B cell (primary cell): ENCODE data around the gene PLA2G5. TPM values are rescaled to one million over a fixed set of nuclear protein-coding genes. Genes with fewer than 3 reads are reported as not detected.

ENCODE experiments used
- ATAC-seq: fragments of 200-7000 bp; cut with Tn5 transposase; one replicate; pipeline ENCODE4 v1.10.0; 2021; ENCODE audit warnings: low read depth, mild to moderate bottlenecking, moderate number of reproducible peaks, moderate library complexity
- CTCF ChIA-PET: fragments of 350-600 bp; sonication (Branson Sonifier 250); formaldehyde crosslinking; loops from one replicate; lab custom pipeline; 2021; ENCODE audit warnings: antibody characterized with exemption, inconsistent platforms; lab: Charles Lee
- POLR2A ChIA-PET: fragments of 350-600 bp; sonication (Branson Sonifier 250); formaldehyde crosslinking; loops from one replicate; lab custom pipeline; 2021; ENCODE audit warnings: antibody characterized with exemption; lab: Charles Lee
- DNase-seq: peaks from one replicate; pipeline ENCODE4 v3.0.0; 2013
- H2AFZ ChIP-seq: 2 replicates; pipeline ENCODE4 v1.6.1; 2012; ENCODE audit warnings: mild to moderate bottlenecking, low read depth, low read length; ENCODE audit not compliant: insufficient read depth, poor library complexity, severe bottlenecking
- H3K27ac ChIP-seq, 2 donors: 1 replicate in 1 of 2; 2 replicates in 1 of 2; pipeline ENCODE4 v1.5.1; 2012 to 2013; ENCODE audit warnings: low read length in 2 of 2, mild to moderate bottlenecking in 2 of 2, moderate library complexity in 1 of 2
- H3K27me3 ChIP-seq, 4 experiments: fragments of 200-600 bp in 1 of 4; sonication (generic) in 1 of 4; replicated peaks in 1 of 4; 1 replicate in 2 of 4; 2 replicates in 2 of 4; pipeline versions ENCODE4 v1.6.1 to v1.7.0; 2013 to 2016; ENCODE audit warnings: low read length in 3 of 4, mild to moderate bottlenecking in 2 of 4, mixed read lengths in 1 of 4, moderate library complexity in 1 of 4; ENCODE audit not compliant: insufficient read depth in 4 of 4, control insufficient read depth in 3 of 4; ENCODE audit errors: control extremely low read depth in 1 of 4
- H3K36me3 ChIP-seq, 2 experiments: replicated peaks in 1 of 2; 1 replicate in 1 of 2; 2 replicates in 1 of 2; pipeline versions ENCODE4 v1.6.1 to v1.7.1; 2013; ENCODE audit warnings: low read length in 1 of 2; ENCODE audit not compliant: insufficient read depth in 2 of 2, control insufficient read depth in 1 of 2; ENCODE audit errors: control extremely low read depth in 1 of 2, extremely low read depth in 1 of 2
- H3K4me1 ChIP-seq, 2 donors: fragments of 200-600 bp in 1 of 2; sonication (generic) in 1 of 2; 1 replicate in 1 of 2; 2 replicates in 1 of 2; pipeline versions ENCODE4 v1.5.1 to v1.6.1; 2013 to 2017; ENCODE audit warnings: low read length in 2 of 2; ENCODE audit not compliant: control insufficient read depth in 2 of 2, insufficient read depth in 2 of 2
- H3K4me2 ChIP-seq: replicated peaks from 2 replicates; pipeline ENCODE3; 2012; ENCODE audit warnings: mild to moderate bottlenecking, low read depth, low read length; ENCODE audit not compliant: poor library complexity, severe bottlenecking
- H3K4me3 ChIP-seq, 5 experiments: fragments of 200-600 bp in 1 of 5; sonication (generic) in 1 of 5; 1 replicate in 3 of 5; 2 replicates in 2 of 5; pipeline versions ENCODE4 v1.5.1 to v1.7.0; 2011 to 2016; ENCODE audit warnings: low read length in 4 of 5, mild to moderate bottlenecking in 4 of 5, low read depth in 2 of 5, control low read depth in 1 of 5, moderate library complexity in 1 of 5; ENCODE audit not compliant: insufficient read depth in 1 of 5; ENCODE audit errors: control extremely low read depth in 1 of 5, extremely low read depth in 1 of 5
- H3K79me2 ChIP-seq: fragments of 200-600 bp; sonication (generic); one replicate; pipeline ENCODE4 v1.6.0; 2016; ENCODE audit warnings: low read length; ENCODE audit not compliant: control insufficient read depth, insufficient read depth
- H3K9ac ChIP-seq: fragments of 200-600 bp; sonication (generic); 2 replicates; pipeline ENCODE4 v1.6.1; 2017; ENCODE audit warnings: mild to moderate bottlenecking, low read length, moderate library complexity
- H3K9me3 ChIP-seq, 3 donors: one replicate each; pipeline versions ENCODE4 v1.6.1 to v1.7.1; 2013; ENCODE audit warnings: low read length in 2 of 3; ENCODE audit not compliant: control insufficient read depth in 2 of 3, insufficient read depth in 1 of 3; ENCODE audit errors: control extremely low read depth in 1 of 3
- H4K20me1 ChIP-seq: 2 replicates; pipeline ENCODE4 v1.6.0; 2012; ENCODE audit warnings: mild to moderate bottlenecking, low read length; ENCODE audit not compliant: insufficient read depth, control insufficient read depth, poor library complexity, severe bottlenecking
- H3K27ac Mint-ChIP-seq: one replicate; pipeline ENCODE4 v1.8.0; 2021; ENCODE audit warnings: mixed read lengths
- H3K27me3 Mint-ChIP-seq: one replicate; pipeline ENCODE4 v1.8.0; 2021; ENCODE audit warnings: mixed read lengths
- H3K4me1 Mint-ChIP-seq: one replicate; pipeline ENCODE4 v1.8.0; 2021; ENCODE audit warnings: mixed read lengths
- H3K4me3 Mint-ChIP-seq: one replicate; pipeline ENCODE4 v1.8.0; 2021; ENCODE audit warnings: mixed read lengths
- H3K9me3 Mint-ChIP-seq: one replicate; pipeline ENCODE4 v1.8.0; 2022; ENCODE audit warnings: mixed read lengths; ENCODE audit not compliant: insufficient read depth
- CTCF ChIP-seq: fragments of 200-600 bp; IDR thresholded peaks from one replicate; pipeline ENCODE4 v1.8.0; 2022; ENCODE audit warnings: antibody characterized with exemption, mild to moderate bottlenecking
- EZH2 ChIP-seq: IDR thresholded peaks from 2 replicates; pipeline ENCODE4 v1.6.1; 2012; ENCODE audit warnings: borderline replicate concordance, low read depth, mild to moderate bottlenecking, moderate library complexity, low read length; ENCODE audit not compliant: insufficient read depth, poor library complexity, severe bottlenecking
- WGBS: methylation state at CpG from one replicate; pipeline ENCODE4 v1.1.5; 2013; ENCODE audit warnings: missing lambda C conversion rate; ENCODE audit not compliant: insufficient coverage; 5-methylcytosine and 5-hydroxymethylcytosine counted together
- intact Hi-C: fragments of 100-400 bp; cut with micrococcal nuclease; formaldehyde crosslinking; loops from one replicate; pipeline ENCODE4 v1.10.0; 2022
- polyA plus RNA-seq: library from polyadenylated mRNA; depleted of rRNA; stranded (reverse); fragments of >200 nt; gene quantifications from 2 replicates; pipeline ENCODE4 v1.2.3, GENCODE V29; 2012
- total RNA-seq, 2 donors: library from RNA; stranded (reverse); fragments of 120-200 nt in 1 of 2; gene quantifications; 1 replicate in 1 of 2; 2 replicates in 1 of 2; pipeline versions ENCODE4 v1.2.3 to v1.2.4, GENCODE V29; 2013 to 2022

Gene PLA2G5
- total and polyA plus RNA-seq, 2 donors (not counting 1 experiment from before 2014, with no cell fraction given): not detected

- peaks cover 38 to 41% of the 10 kb centered on the region in 2 donors for H3K4me1 ChIP-seq
- DNase-seq: peak; percentile 70
- POLR2A ChIA-PET: interaction anchor here (0.6 kb wide), 1 partner anchor 19 kb away, joined by 4 read pairs; no protein-coding TSS in a partner anchor
Measured at GRCh38 chr1:20119347-20119746, 49.4 kb downstream of the PLA2G5 start, which contains the start of gene PLA2G2D. TSS of gene PLA2G2D (minus strand) at chr1:20119536. CDS start at chr1:20119498, 38 bp downstream.

More at GRCh38 chr1:20119347-20119746, 49.4 kb downstream of the PLA2G5 start, which contains the start of gene PLA2G2D:
- Histone ChIP-seq H4K20me1 (no peaks in the 10 kb centered on the region), H3K79me2 (no peaks in the 10 kb centered on the region), H3K4me2 (peak within 1 kb of the TSS; percentile 75), H2AFZ (peak within 1 kb of the TSS; percentile 46), H3K9ac (peak within 1 kb of the TSS; percentile 31), H3K4me3 (peak within 1 kb of the TSS in 4 of 5 experiments; percentile 14 to 36 (median 26)), H3K27me3 (no peaks in the 10 kb centered on the region), H3K27ac (peak within 1 kb of the TSS; percentile 42 to 68), H3K36me3 (no peaks in the 10 kb centered on the region), H3K9me3 (no peaks in the 10 kb centered on the region)
- intact Hi-C loops: no loop called here
- peaks cover 67% of the 10 kb centered on the region for H3K4me1 Mint-ChIP-seq
- peak; percentile 67 for ATAC-seq
- H3K9me3 Mint-ChIP-seq: no peaks in the 10 kb centered on the region
- H3K27me3 Mint-ChIP-seq: no peaks in the 10 kb centered on the region
- peak within 1 kb of the TSS; percentile 93 for H3K27ac Mint-ChIP-seq
- TF ChIP-seq CTCF (no peak), EZH2 (no peak)
- 69% methylated on average over 2 of the region's 2 CpGs for WGBS
- CTCF ChIA-PET: no interaction called here
- H3K4me3 Mint-ChIP-seq: peak within 1 kb of the TSS; percentile 72
